ENCODE data around the gene LDLRAD2.

Gene LDLRAD2

DNA sequence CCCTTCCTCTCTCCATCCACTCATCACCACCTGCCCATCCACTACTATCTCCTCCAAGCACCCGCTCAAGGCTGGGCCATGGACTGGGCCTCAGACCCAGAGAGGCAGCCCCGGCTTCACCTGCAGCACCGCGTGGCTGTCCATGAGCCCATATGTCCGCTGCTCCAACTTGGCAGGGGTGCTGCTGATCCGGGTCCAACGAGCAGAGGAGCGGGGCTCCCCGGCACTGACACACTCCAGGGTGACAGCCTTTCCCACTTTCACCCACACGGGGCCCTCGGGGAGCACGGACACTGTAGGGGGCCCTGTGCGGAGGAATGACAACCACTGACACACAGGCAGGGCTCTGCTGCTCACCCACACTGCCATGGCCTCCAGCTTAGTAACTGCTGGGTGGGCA is 28.9 kb downstream of the LDLRAD2 start:
- FAIRE-seq (no peak), DNase-seq (ENCODE audit: insufficient read length) (no peak)
- no peak for TF ChIP-seq POLR2AphosphoS5 (IDR thresholded peaks at IDR 0.05; ENCODE audit: low read depth, low read length)

DNA sequence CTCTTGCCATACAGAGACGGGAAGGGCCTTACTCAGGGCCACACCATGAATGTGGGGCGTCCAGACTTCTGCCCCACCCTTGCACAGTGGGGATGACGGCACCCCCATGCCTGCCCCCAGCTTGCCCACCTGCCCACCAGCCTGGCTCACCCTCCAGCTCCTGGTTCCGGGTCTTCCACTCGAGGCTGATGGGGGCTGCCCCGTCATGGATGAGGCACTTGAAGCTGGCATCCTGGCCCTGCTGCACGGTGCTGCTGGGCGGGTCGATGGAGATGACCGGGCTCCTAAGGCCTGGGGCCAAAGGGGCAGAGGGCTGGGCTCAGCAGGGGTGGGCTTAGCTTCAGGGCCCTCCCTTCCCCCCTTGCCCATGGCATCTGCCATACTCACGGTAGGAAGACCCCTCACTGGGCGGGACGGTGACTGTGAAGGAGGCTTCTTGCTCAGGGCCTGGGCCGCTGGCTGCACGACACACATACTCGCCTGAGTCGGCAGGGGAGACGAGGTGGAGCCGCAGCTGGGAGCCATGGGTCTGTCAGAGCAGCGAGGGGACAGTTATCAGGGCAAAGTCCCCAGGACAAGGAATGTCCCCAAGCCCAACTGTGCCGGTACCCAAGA is 29.9 kb downstream of the LDLRAD2 start:
- DNase-seq (ENCODE audit: insufficient read length) (no peak), FAIRE-seq (no peak)
- TF ChIP-seq TAF1 (IDR thresholded peaks at IDR 0.05; ENCODE audit: borderline replicate concordance, low read depth, low read length) = no peak
- no peak for TF ChIP-seq POLR2AphosphoS5 (IDR thresholded peaks at IDR 0.05; ENCODE audit: low read depth, low read length)
- TF ChIP-seq POLR2A (IDR thresholded peaks at IDR 0.05; ENCODE audit: low read depth, low read length) = no peak

DNA sequence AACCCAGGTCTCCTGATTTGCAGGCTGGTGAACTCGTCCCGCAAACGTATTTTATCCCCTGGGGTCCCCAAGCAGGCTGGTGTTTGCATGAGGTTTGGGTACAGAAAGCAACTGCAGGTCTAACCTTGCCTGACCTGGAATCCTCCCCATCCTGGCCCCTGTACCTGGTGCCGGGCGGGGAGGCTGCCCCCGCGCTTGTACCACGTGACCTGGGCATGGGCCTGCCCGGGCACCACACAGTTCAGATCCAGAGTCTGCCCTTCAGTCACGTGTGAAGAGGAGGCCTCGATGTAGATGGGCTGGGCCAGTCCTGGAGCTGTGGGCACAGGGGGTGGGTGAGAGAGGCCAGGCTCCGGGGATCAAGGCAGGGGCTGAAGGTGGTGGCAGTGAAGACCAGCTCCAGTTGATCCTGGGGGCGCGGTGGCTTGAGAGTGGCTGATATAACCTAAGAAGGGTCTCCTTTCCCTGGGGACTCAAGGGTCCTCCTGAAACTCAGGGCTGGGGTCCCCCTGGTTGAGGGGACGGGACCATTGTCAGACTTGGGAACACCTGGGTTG is 30.6 kb downstream of the LDLRAD2 start:
- no peak for TF ChIP-seq TAF1 (IDR thresholded peaks at IDR 0.05; ENCODE audit: borderline replicate concordance, low read depth, low read length)
- no peak for TF ChIP-seq POLR2AphosphoS5 (IDR thresholded peaks at IDR 0.05; ENCODE audit: low read depth, low read length)
- TF ChIP-seq POLR2A (IDR thresholded peaks at IDR 0.05; ENCODE audit: low read depth, low read length) = no peak
- FAIRE-seq (no peak), DNase-seq (ENCODE audit: insufficient read length) (no peak)

DNA sequence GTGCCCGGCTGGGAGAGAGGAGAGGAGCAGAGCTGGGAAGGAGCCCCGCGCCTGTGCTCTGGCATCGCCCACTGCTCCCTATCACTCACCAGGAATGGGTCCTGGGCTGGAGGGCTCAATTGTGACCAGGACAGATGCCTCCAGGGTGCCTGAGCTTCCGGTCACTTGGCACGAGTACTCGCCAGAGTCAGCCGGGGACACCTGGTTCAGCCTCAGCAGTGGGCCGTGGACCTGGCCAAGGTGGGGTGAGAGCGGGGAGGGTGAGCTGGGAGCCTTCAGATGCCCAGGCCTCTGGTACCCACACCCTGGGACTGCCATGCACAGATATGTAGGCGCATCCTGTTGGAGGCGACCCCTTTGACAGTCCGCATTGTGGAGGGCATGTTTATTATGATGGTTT is 31.1 kb downstream of the LDLRAD2 start:
- DNase-seq (ENCODE audit: insufficient read length) (no peak), FAIRE-seq (no peak)
- no peak for TF ChIP-seq POLR2A (IDR thresholded peaks at IDR 0.05; ENCODE audit: low read depth, low read length)
- no peak for TF ChIP-seq TAF1 (IDR thresholded peaks at IDR 0.05; ENCODE audit: borderline replicate concordance, low read depth, low read length)
- no peak for TF ChIP-seq POLR2AphosphoS5 (IDR thresholded peaks at IDR 0.05; ENCODE audit: low read depth, low read length)

DNA sequence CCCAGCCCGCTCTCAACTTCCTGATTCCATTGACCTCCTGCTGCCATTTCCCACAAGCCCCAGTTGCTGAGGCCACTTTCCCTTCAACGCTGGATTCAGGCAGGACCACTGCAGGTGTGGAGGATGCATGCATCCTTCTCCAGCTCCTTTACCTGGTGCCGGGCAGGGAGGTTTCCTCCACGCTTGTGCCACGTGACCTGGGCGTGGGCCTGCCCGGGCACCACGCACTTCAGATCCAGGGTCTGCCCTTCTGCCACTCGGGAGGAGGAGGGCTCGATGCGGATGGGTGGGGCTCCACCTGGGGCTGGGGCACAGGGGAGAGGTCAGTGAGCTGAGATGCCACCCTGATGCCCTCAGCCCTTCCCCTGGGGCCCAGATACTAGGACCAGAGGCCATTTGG is 31.9 kb downstream of the LDLRAD2 start:
- no peak for FAIRE-seq
- no peak for DNase-seq (ENCODE audit: insufficient read length)

DNA sequence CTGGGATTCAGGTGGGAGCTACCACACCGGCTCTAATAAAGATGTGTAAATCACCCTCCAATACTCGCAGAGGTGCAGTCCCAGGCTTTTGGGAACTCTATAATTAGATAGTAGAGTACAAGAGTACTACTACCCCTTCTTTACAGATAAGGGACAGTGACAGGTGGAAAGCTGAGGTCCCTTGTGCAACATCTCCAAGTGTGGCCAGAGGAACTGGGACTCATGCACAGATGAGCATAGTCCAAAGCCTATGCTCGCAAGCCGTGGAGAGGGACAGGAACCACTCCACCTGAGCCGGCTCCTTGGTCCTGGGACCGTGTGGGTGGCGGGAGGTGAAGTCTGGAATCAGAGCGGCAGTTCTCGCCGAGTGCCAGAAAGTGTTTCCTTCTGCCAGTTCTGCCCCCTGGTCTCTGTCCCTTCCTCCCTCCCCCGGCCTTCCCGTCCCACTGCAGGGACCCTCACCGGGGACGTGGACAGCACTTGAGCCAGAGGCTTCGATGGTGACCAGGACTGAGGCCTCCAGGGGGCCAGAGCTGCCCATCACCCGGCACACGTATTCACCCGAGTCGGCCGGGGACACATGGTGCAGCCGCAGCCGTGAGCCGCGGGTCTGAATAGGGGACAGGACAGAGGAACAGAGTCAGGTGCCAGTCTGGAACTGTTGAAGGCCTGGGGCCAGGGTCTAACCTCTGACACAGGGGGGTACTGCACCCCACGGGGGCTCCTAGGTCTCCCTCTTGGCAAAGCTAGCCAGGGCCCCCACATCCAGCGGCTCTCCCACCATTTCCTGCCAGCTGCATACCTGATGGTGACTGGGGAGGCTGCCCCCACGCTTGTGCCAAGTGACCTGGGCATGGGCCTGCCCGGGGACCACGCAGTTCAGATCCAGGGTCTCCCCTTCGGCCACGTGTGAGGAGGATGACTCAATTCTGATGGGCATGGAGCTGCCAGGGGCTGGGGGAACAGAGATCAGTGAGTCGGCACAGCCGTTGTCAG is 33.9 kb downstream of the LDLRAD2 start:
- FAIRE-seq = no peak
- no peak for DNase-seq (ENCODE audit: insufficient read length)
- no peak for TF ChIP-seq POLR2AphosphoS5 (IDR thresholded peaks at IDR 0.05; ENCODE audit: low read depth, low read length)
- no peak for TF ChIP-seq POLR2A (IDR thresholded peaks at IDR 0.05; ENCODE audit: low read depth, low read length)
- TF ChIP-seq TAF1 (IDR thresholded peaks at IDR 0.05; ENCODE audit: borderline replicate concordance, low read depth, low read length) = no peak

More for the DNA sequence above, 31.9 kb downstream of the LDLRAD2 start:
- no peak for TF ChIP-seq TAF1 (IDR thresholded peaks at IDR 0.05; ENCODE audit: borderline replicate concordance, low read depth, low read length)

DNA sequence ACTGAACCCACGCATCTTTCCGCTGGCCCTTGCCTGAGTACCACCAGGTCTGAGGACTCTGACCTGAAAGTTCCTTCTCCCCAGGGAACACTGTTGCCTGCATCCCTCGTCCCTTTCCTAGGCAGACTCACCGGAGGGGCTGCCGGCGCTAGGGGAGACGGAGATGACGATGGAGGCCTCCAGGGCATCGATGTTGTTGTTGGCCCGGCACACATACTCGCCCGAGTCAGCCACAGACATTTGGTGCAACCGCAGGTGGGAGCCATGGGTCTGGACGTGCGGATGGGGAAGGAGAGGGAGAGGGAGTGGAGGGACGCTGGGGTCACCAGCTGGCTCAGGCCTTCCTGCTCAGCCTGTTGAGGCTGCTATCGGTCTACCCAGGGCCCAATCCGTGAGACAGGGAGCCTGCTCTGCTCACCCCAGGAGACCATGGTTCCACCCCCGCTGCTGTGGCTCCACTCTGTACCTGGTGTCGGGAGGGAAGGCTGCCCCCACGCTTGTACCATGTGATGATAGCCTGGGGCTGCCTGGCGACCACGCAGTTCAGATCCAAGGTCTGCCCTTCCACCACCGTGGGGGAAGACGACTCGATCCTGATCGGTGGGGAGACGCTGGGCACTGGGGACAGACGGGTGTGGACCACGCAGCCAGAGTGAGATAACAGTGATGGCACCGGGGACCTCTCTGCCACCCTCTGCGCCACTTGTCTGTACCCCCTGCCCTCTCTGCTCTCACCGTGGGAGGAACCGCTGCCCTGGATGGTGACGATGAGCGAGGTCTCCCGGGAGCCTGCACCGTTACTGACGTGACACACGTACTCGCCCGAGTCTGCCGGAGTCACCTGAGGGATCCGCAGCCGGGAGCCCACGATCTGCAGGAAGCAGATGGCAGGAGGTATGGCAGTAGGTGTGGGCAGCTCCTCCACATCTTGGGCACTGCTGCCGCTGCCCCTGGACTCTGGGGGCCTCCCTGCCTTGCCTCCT is 35.4 kb downstream of the LDLRAD2 start:
- no peak for FAIRE-seq
- TF ChIP-seq TAF1 (IDR thresholded peaks at IDR 0.05; ENCODE audit: borderline replicate concordance, low read depth, low read length) (no peak), POLR2A (IDR thresholded peaks at IDR 0.05; ENCODE audit: low read depth, low read length) (no peak), POLR2AphosphoS5 (IDR thresholded peaks at IDR 0.05; ENCODE audit: low read depth, low read length) (no peak)

DNA sequence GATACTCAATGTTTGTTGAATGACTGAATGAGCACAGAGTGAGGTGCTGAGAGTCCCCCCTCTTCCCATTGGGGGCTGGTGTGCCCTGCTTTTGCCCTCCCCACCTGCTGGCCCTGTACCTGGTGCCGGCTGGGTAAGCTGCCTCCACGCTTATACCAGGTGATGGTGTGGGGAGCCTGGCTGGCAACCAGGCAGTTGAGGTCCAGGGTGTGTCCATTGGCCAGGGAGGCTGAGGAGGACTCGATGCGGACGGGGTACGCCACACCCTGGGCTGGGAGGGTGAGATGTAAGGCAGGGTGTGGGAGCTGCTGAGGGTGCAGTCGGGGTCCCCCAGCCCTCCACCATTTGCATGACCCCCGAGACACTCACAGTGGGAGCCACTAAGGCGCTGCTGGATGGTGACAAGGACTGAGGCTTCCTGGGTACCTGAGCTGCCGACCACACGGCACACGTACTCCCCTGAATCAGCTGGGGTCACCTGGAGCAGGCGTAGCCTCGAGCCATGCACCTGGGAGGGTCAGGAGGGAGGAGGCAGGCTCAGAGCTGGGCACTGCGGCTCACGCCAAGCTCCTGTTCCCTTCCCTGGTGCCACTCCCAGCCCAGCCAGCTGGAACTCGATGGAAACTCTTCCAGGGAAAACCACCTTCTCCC is 36.6 kb downstream of the LDLRAD2 start:
- DNase-seq (ENCODE audit: insufficient read length) (no peak), FAIRE-seq (no peak)
- no peak for TF ChIP-seq POLR2AphosphoS5 (IDR thresholded peaks at IDR 0.05; ENCODE audit: low read depth, low read length)
- TF ChIP-seq POLR2A (IDR thresholded peaks at IDR 0.05; ENCODE audit: low read depth, low read length) = no peak
- TF ChIP-seq TAF1 (IDR thresholded peaks at IDR 0.05; ENCODE audit: borderline replicate concordance, low read depth, low read length) = no peak

More for the DNA sequence above, 35.4 kb downstream of the LDLRAD2 start:
- DNase-seq (ENCODE audit: insufficient read length) = no peak

DNA sequence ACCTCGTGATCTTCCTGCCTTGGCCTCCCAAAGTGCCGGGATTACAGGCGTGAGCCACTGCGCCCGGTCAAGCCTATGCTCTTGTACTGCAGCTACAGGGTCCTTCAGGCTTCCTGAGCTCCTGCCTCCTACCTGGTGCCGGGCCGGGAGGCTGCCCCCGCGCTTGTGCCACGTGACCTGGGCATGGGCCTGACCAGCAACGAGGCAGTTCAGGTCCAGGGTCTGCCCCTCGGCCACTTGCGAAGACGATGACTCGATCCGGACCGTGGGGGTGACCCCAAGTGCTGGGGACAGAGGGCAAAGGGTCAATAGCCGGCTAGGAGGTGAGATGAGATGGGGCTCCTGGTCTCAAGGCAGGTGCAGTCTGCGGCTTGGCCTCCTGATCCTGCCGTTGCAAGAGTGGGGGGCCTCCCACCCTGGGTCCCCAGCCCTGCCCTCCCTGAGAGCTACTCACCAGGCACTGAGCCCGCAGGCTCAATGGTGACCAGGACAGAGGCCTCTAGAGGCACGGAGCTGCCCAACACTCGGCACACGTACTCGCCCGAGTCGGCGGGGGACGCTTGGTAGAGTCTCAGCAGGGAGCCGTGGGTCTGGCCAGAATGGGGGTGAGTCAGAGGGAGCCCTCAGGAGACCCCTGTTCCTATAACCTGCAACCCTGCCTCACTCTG is 38.0 kb downstream of the LDLRAD2 start:
- FAIRE-seq (no peak), DNase-seq (ENCODE audit: insufficient read length) (no peak)
- TF ChIP-seq POLR2A (IDR thresholded peaks at IDR 0.05; ENCODE audit: low read depth, low read length) (no peak), POLR2AphosphoS5 (IDR thresholded peaks at IDR 0.05; ENCODE audit: low read depth, low read length) (no peak), TAF1 (IDR thresholded peaks at IDR 0.05; ENCODE audit: borderline replicate concordance, low read depth, low read length) (no peak)
